ENCODE measurements around the gene PDS5A.
"Not testable (repeated sequence)": the region's sequence is repeated elsewhere in the genome, so short reads cannot be mapped to it uniquely, and the experiment has no call there.

PDS5A gene

GRCh38 chr4:39892988-39893692 lies 84.6 kb downstream of the PDS5A start:
- no peak for DNase-seq

- no peak for DNase-seq
Measured at GRCh38 chr4:39889226-39889625, 88.5 kb downstream of the PDS5A start.

- no peak for DNase-seq
Measured at GRCh38 chr4:39888541-39888940, 89.2 kb downstream of the PDS5A start.

- DNase-seq, result no peak
Measured at GRCh38 chr4:39883646-39884045, 94.1 kb downstream of the PDS5A start.

- DNase-seq, result no peak
Measured at GRCh38 chr4:39881789-39882188, 95.9 kb downstream of the PDS5A start.

GRCh38 chr4:39877971-39878370 lies 99.7 kb downstream of the PDS5A start:
- no peak for DNase-seq

GRCh38 chr4:39873823-39874222 lies 103.9 kb downstream of the PDS5A start:
- DNase-seq, result no peak

- no peak for DNase-seq
Measured at GRCh38 chr4:39865280-39865679, 112.4 kb downstream of the PDS5A start.

- no peak for DNase-seq
Measured at GRCh38 chr4:39864391-39864790, 113.3 kb downstream of the PDS5A start.

GRCh38 chr4:39860804-39861203 lies 116.9 kb downstream of the PDS5A start:
- DNase-seq, result no peak

GRCh38 chr4:39855909-39856512 lies 121.7 kb downstream of the PDS5A start:
- DNase-seq, result no peak

GRCh38 chr4:39852636-39853035 lies 125.1 kb downstream of the PDS5A start:
- no peak for DNase-seq

- DNase-seq, result no peak
Measured at GRCh38 chr4:39850727-39851126, 127.0 kb downstream of the PDS5A start.

GRCh38 chr4:39846705-39847104 lies 131.0 kb downstream of the PDS5A start:
- DNase-seq, result no peak

GRCh38 chr4:39846120-39846519 lies 131.6 kb downstream of the PDS5A start:
- DNase-seq, result no peak

GRCh38 chr4:39841894-39842293 lies 135.8 kb downstream of the PDS5A start:
- DNase-seq, result no peak

GRCh38 chr4:39840516-39840915 lies 137.2 kb downstream of the PDS5A start:
- DNase-seq, result not testable (repeated sequence)

- DNase-seq, result no peak
Measured at GRCh38 chr4:39840027-39840426, 137.7 kb downstream of the PDS5A start.

- DNase-seq, result not testable (repeated sequence)
Measured at GRCh38 chr4:39838431-39838830, 139.3 kb downstream of the PDS5A start.

- no peak for DNase-seq
Measured at GRCh38 chr4:39834269-39834668, 143.4 kb downstream of the PDS5A start.

GRCh38 chr4:39825741-39826231 lies 151.9 kb downstream of the PDS5A start:
- DNase-seq, result no peak

GRCh38 chr4:39825090-39825489 lies 152.6 kb downstream of the PDS5A start:
- DNase-seq, result no peak

- no peak for DNase-seq
Measured at GRCh38 chr4:39823191-39823590, 154.5 kb downstream of the PDS5A start.

- DNase-seq, result no peak
Measured at GRCh38 chr4:39822662-39823061, 155.0 kb downstream of the PDS5A start.

- no peak for DNase-seq
Measured at GRCh38 chr4:39821951-39822350, 155.8 kb downstream of the PDS5A start.

All from NCI-H187 (cell line).